LNCaP clone FGC (cell line): Measurements from ENCODE around the gene TEX53.
A peak's percentile ranks its signal among the peaks of the same experiment; 100 is the strongest.

Experiments
- DNase-seq: peaks from one replicate; pipeline ENCODE4 v3.0.0-alpha.2; 2011; ENCODE audit warnings: low read depth
- H3K4me3 ChIP-seq: 2 replicates; pipeline ENCODE4 v1.5.1; 2011; ENCODE audit warnings: mild to moderate bottlenecking, low read depth, low read length, control low read depth
- CTCF ChIP-seq: IDR thresholded peaks from 2 replicates; pipeline ENCODE4 v1.5.1; 2012; ENCODE audit warnings: mild to moderate bottlenecking; ENCODE audit not compliant: control insufficient read depth, insufficient read depth; ENCODE audit errors: extremely low read depth

Gene TEX53

GRCh38 chr9:114613087-114613486, 44.5 kb downstream of the TEX53 start:
- TF ChIP-seq CTCF, result no peak
- H3K4me3 ChIP-seq, result peak overlapping the region; percentile 64
- no peak for DNase-seq

- no peak for TF ChIP-seq CTCF
- DNase-seq, result no peak
- H3K4me3 ChIP-seq, result peak overlapping the region; percentile 64
Observed at GRCh38 chr9:114612272-114612923, 45.2 kb downstream of the TEX53 start.

- H3K4me3 ChIP-seq, result peak overlapping the region; percentile 64
- TF ChIP-seq CTCF, result no peak
- no peak for DNase-seq
Observed at GRCh38 chr9:114611516-114612271, 45.9 kb downstream of the TEX53 start.

GRCh38 chr9:114608525-114608796, 49.1 kb downstream of the TEX53 start:
- H3K4me3 ChIP-seq, result no peak overlapping the region
- no peak for DNase-seq
- no peak for TF ChIP-seq CTCF

GRCh38 chr9:114607671-114608524, 49.7 kb downstream of the TEX53 start:
- no peak for TF ChIP-seq CTCF
- no peak overlapping the region for H3K4me3 ChIP-seq
- DNase-seq, result no peak

- no peak for DNase-seq
- H3K4me3 ChIP-seq, result no peak overlapping the region
- no peak for TF ChIP-seq CTCF
Observed at GRCh38 chr9:114606597-114607207, 50.9 kb downstream of the TEX53 start.
